Common myeloid progenitor, CD34-positive (primary cell): ENCODE data around the gene CENPV.

Experiments used
- CTCF ChIA-PET: fragments of 350-600 bp; sonication (Branson Sonifier 250); formaldehyde crosslinking; loops from one replicate; lab custom pipeline; 2021; ENCODE audit warnings: antibody characterized with exemption; lab: Charles Lee
- POLR2A ChIA-PET: fragments of 350-600 bp; sonication (Branson Sonifier 250); formaldehyde crosslinking; loops from one replicate; lab custom pipeline; 2021; ENCODE audit warnings: antibody characterized with exemption; lab: Charles Lee
- DNase-seq, 3 donors: peaks; one replicate each; pipeline versions ENCODE4 v3.0.0 to v3.0.0-alpha.2; 2013
- H3K27ac ChIP-seq, 2 experiments: 1 replicate in 1 of 2; 2 replicates in 1 of 2; pipeline ENCODE4 v1.7.0; 2013; ENCODE audit warnings: inconsistent platforms in 2 of 2, low read length in 2 of 2, mild to moderate bottlenecking in 2 of 2, low read depth in 1 of 2, moderate library complexity in 1 of 2; ENCODE audit not compliant: severe bottlenecking in 2 of 2, insufficient read depth in 1 of 2, poor library complexity in 1 of 2
- H3K27me3 ChIP-seq, 5 experiments: replicated peaks in 2 of 5; 1 replicate in 3 of 5; 2 replicates in 2 of 5; pipeline versions ENCODE4 v1.6.1 to v1.7.0; 2013; ENCODE audit warnings: low read length in 4 of 5, mild to moderate bottlenecking in 2 of 5, moderate library complexity in 2 of 5, inconsistent platforms in 1 of 5; ENCODE audit not compliant: insufficient read depth in 5 of 5, control insufficient read depth in 4 of 5
- H3K36me3 ChIP-seq, 4 experiments: 1 replicate in 2 of 4; 2 replicates in 2 of 4; pipeline versions ENCODE4 v1.6.1 to v1.7.0; 2013; ENCODE audit warnings: low read length in 3 of 4, control low read depth in 1 of 4, mild to moderate bottlenecking in 1 of 4; ENCODE audit not compliant: control insufficient read depth in 4 of 4, insufficient read depth in 4 of 4
- H3K4me1 ChIP-seq, 4 experiments: 1 replicate in 3 of 4; 2 replicates in 1 of 4; pipeline versions ENCODE4 v1.6.1 to v1.7.1; 2013; ENCODE audit warnings: low read length in 3 of 4, mild to moderate bottlenecking in 3 of 4, control low read depth in 1 of 4, inconsistent platforms in 1 of 4, moderate library complexity in 1 of 4; ENCODE audit not compliant: control insufficient read depth in 4 of 4, insufficient read depth in 4 of 4; ENCODE audit errors: control extremely low read depth in 1 of 4
- H3K4me3 ChIP-seq, 7 experiments: 1 replicate in 4 of 7; 2 replicates in 3 of 7; pipeline versions ENCODE4 v1.5.1 to v1.7.0; 2013; ENCODE audit warnings: mild to moderate bottlenecking in 7 of 7, low read length in 6 of 7, moderate library complexity in 6 of 7, inconsistent platforms in 2 of 7, low read depth in 2 of 7, control low read depth in 1 of 7; ENCODE audit not compliant: insufficient read depth in 4 of 7, control insufficient read depth in 1 of 7; ENCODE audit errors: extremely low read depth in 1 of 7
- H3K9me3 ChIP-seq, 5 experiments: 1 replicate in 4 of 5; 2 replicates in 1 of 5; pipeline versions ENCODE4 v1.6.1 to v1.7.1; 2013; ENCODE audit warnings: low read length in 4 of 5, mild to moderate bottlenecking in 2 of 5, inconsistent platforms in 1 of 5, low read depth in 1 of 5, moderate library complexity in 1 of 5; ENCODE audit not compliant: control insufficient read depth in 4 of 5, insufficient read depth in 2 of 5; ENCODE audit errors: control extremely low read depth in 1 of 5
- WGBS: methylation state at CpG from one replicate; pipeline ENCODE4 v1.1.5; 2013; ENCODE audit not compliant: insufficient coverage; 5-methylcytosine and 5-hydroxymethylcytosine counted together

The CENPV gene

DNA sequence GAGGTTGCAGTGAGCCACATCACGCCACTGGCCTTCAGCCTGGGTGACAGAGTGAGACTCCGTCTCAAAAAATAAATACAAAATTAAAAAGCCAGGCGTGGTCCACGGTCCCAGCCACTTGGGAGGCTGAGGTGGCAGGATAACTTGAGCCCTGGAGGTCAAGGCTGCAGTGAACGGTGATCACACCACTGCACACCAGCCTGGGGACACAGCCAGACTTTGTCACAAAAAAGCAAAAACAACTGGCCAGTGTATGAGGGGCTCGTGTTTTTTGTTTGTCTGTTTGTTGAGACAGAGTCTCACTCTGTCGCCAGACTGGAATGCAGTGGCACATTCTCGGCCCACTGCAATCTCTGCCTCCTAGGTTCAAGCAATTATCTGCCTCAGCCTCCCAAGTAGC is 26.4 kb upstream of the CENPV start:
- no peak overlapping the region for H3K27ac ChIP-seq
- H3K36me3 ChIP-seq, result peaks cover 5 to 22% (median 14%) of the 10 kb centered on the region in 4 experiments
- POLR2A ChIA-PET, result interaction anchor here (1.3 to 3.4 kb wide), 2 partner anchors 13 to 36 kb away, joined by 5 to 39 read pairs; partner anchors contain the start of gene TRPV2
- no peaks in the 10 kb centered on the region for H3K9me3 ChIP-seq
- H3K27me3 ChIP-seq, result no peaks in the 10 kb centered on the region
- H3K4me1 ChIP-seq, result peaks cover 6 to 33% (median 23%) of the 10 kb centered on the region in 4 experiments
- H3K4me3 ChIP-seq, result no peak overlapping the region
- CTCF ChIA-PET, result interaction anchor here (1.5 to 9.9 kb wide), 2 partner anchors 15 to 35 kb away, joined by 5 to 66 read pairs; partner anchors contain the start of gene TRPV2
- 96% methylated on average over 7 of the region's 8 CpGs for WGBS
- no peak for DNase-seq

DNA sequence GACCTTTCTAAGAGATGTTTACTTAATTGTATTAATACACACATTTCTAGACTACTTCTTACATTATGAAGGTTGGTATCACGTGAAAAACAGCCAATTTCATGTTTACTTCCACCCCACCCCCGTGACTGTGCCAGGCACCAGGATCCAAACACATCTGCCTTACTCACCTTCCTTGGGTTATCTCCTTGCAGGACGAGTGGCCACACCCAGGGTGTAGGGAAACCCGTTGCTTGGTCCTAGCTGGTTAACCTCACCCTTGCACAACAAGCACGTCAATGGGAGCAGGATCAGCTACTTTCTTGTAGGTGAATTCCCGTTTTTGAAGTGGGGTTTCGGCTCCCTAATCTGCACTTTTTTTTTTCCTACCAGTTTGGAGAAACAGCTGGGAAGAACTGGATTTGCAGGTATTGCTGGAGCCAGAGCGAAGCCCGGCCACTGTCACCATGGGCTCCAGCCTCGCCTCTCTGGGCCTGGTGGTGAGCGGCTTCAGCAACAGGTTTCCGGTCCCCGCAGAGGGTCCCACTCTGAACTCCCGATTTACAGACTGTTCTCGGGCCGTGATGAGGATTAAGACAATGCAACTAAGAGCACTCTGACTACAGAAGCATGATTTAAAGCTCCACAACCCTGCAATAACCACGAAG is 25.5 kb upstream of the CENPV start:
- Histone ChIP-seq H3K27ac (no peak overlapping the region), H3K4me1 (peaks cover 6 to 25% (median 20%) of the 10 kb centered on the region in 4 experiments), H3K27me3 (no peaks in the 10 kb centered on the region), H3K9me3 (no peaks in the 10 kb centered on the region), H3K4me3 (no peak overlapping the region), H3K36me3 (peaks cover 4 to 17% (median 14%) of the 10 kb centered on the region in 4 experiments)
- DNase-seq, result no peak
- WGBS, result over 99% methylated on average over 13 of the region's 17 CpGs
- POLR2A ChIA-PET, result interaction anchor here (3.4 kb wide), 1 partner anchor 37 kb away, joined by 39 read pairs; the partner anchor contains the start of gene TRPV2
- CTCF ChIA-PET, result interaction anchor here (1.5 to 9.9 kb wide), 2 partner anchors 14 to 36 kb away, joined by 5 to 66 read pairs; partner anchors contain the start of gene TRPV2

DNA sequence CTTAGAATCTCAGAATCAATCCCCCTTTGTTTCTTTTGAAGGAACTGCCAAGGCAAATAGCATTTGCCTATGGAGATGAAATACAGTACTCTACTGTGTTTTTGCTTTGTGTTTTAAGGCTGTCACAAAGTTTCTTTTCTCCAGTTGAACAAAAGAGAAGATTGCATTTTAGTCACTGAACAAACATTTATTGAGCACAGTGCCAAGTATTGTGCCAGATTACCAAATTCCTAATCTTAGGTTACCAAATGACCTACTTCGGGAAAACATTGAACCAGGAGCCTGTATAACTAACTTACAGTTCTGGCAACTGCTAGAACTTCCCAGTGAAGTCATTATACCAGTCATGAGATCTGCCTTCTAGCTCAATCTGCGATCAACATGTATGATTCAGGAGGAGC is 24.7 kb upstream of the CENPV start:
- DNase-seq, result no peak
- H3K27me3 ChIP-seq, result no peaks in the 10 kb centered on the region
- ChIA-PET POLR2A (interaction anchor here (0.6 kb wide), 1 partner anchor 37 kb away, joined by 3 read pairs; the partner anchor contains the start of gene TRPV2), CTCF (interaction anchor here (9.9 kb wide), 1 partner anchor 13 kb away, joined by 66 read pairs; no protein-coding TSS in a partner anchor)
- no peak overlapping the region for H3K4me3 ChIP-seq
- H3K9me3 ChIP-seq, result no peaks in the 10 kb centered on the region
- H3K27ac ChIP-seq, result no peak overlapping the region
- 100% methylated on average over 1 of the region's 2 CpGs for WGBS
- H3K4me1 ChIP-seq, result peaks cover 2 to 17% (median 12%) of the 10 kb centered on the region in 4 experiments
- H3K36me3 ChIP-seq, result peaks cover 0 to 10% (median 8%) of the 10 kb centered on the region in 4 experiments

- ChIA-PET CTCF (interaction anchor here (0.6 to 9.9 kb wide), 4 partner anchors 10 to 148 kb away, joined by 3 to 66 read pairs (median 4); partner anchors contain the start of gene TRPV2), POLR2A (no interaction called here)
- Histone ChIP-seq H3K27ac (no peak overlapping the region), H3K4me3 (no peak overlapping the region), H3K27me3 (no peaks in the 10 kb centered on the region), H3K9me3 (no peaks in the 10 kb centered on the region), H3K36me3 (no peaks in the 10 kb centered on the region), H3K4me1 (no peaks in the 10 kb centered on the region)
- no peak for DNase-seq
- WGBS, result 97% methylated on average over 8 of the region's 16 CpGs
Measured at GRCh38 chr17:16374146-16374938, 21.1 kb upstream of the CENPV start.

DNA sequence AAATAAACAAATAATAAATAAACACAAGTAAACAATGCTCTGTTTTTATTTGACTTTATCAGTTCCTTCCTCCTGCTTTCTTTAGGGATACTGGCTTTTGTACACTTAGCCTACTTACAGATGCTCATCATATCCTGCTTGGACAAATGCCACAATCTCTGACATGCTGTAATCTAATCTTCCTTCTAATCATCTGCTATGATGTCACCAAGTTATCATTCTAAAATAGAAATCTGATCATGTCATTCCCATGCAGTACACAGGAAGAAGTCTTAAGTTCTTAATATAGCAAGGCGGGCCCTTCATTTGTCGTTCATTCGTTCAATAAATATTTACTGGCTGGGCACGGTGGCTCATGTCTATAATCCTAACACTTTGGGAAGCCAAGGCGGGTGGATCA is 18.5 kb upstream of the CENPV start:
- CTCF ChIA-PET, result interaction anchor here (1.0 to 9.9 kb wide), 3 partner anchors 7 to 56 kb away, joined by 3 to 66 read pairs (median 3); partner anchors contain the start of gene TRPV2
- 95% methylated on average over 4 of the region's 5 CpGs for WGBS
- H3K27ac ChIP-seq, result no peak overlapping the region

DNA sequence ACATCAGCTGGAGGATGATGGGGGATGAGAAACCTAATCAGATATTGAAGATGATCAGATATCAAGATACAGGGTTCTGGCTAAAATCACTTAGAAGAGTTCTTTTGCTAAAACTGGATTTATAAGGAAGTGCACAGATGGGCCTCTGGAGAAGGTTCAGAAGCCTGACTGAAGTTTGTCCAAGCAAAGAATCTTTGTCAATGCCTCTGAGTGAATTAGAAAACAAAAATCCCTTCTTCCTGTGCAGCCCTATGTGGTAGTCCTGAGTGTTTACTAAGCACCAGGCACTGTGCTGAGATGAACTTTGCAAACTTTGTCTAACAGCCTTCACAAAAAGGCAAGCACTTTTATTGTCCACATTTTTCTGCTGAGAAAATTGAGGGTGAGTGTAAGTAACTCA is 11.4 kb upstream of the CENPV start:
- Histone ChIP-seq H3K9me3 (no peaks in the 10 kb centered on the region), H3K36me3 (no peaks in the 10 kb centered on the region), H3K27me3 (no peaks in the 10 kb centered on the region), H3K27ac (no peak overlapping the region), H3K4me1 (peaks cover 0 to 3% (median 0%) of the 10 kb centered on the region in 4 experiments), H3K4me3 (no peak overlapping the region)
- DNase-seq, result no peak
- CTCF ChIA-PET, result interaction anchor here (0.8 to 4.9 kb wide), 15 partner anchors 11 to 157 kb away, joined by 3 to 66 read pairs (median 7); partner anchors contain the start of genes CENPV, TRPV2 and UBB
- POLR2A ChIA-PET, result no interaction called here

More for the DNA sequence above, 18.5 kb upstream of the CENPV start:
- Histone ChIP-seq H3K4me3 (no peak overlapping the region), H3K27me3 (no peaks in the 10 kb centered on the region), H3K36me3 (no peaks in the 10 kb centered on the region), H3K4me1 (no peaks in the 10 kb centered on the region), H3K9me3 (no peaks in the 10 kb centered on the region)
- DNase-seq, result no peak
- POLR2A ChIA-PET, result no interaction called here
